HepG2 (cell line): ENCODE results near the gene CD164L2. TPM values are rescaled to one million over a fixed set of nuclear protein-coding genes. Genes with fewer than 3 reads are reported as not detected.

Experiments used
- AHR ChIP-seq: IDR thresholded peaks from 2 replicates; pipeline ENCODE4 v1.6.1; 2018; ENCODE audit warnings: missing genetic modification reagents, missing compliant biosample characterization
- ELF4 ChIP-seq: sonication (generic); formaldehyde crosslinking; IDR thresholded peaks from 2 replicates; pipeline ENCODE4 v1.5.0; 2020; ENCODE audit warnings: missing genetic modification reagents, mild to moderate bottlenecking, moderate library complexity, borderline replicate concordance
- HOXA5 ChIP-seq: sonication (generic); formaldehyde crosslinking; IDR thresholded peaks from 2 replicates; pipeline ENCODE4 v1.4.0; 2020; ENCODE audit warnings: missing genetic modification reagents
- KLF15 ChIP-seq: sonication (generic); formaldehyde crosslinking; IDR thresholded peaks from 2 replicates; pipeline ENCODE4 v1.8.1; 2023; ENCODE audit warnings: borderline replicate concordance, mild to moderate bottlenecking, inconsistent platforms, missing genetic modification reagents, mixed read lengths
- MBNL3 ChIP-seq: fragments of 250-450 bp; sonication (Bioruptor Pico); conservative IDR thresholded peaks from 2 replicates; pipeline ENCODE4 v1.8.0; 2022; ENCODE audit warnings: mild to moderate bottlenecking, inconsistent platforms
- PHB2 ChIP-seq: fragments of 450-650 bp; IDR thresholded peaks from 2 replicates; pipeline ENCODE4 v1.6.1; 2018; ENCODE audit not compliant: partially characterized antibody
- SMARCE1 ChIP-seq: fragments of 450-650 bp; IDR thresholded peaks from 2 replicates; pipeline ENCODE4 v1.6.1; 2017; ENCODE audit warnings: borderline replicate concordance
- SMC3 ChIP-seq: IDR thresholded peaks from 2 replicates; pipeline ENCODE4 v1.6.1; 2011; ENCODE audit warnings: low read length, improper control_type of control experiment
- STAG1 ChIP-seq: sonication (generic); formaldehyde crosslinking; IDR thresholded peaks from 2 replicates; pipeline ENCODE4 v1.4.0; 2020; ENCODE audit warnings: missing genetic modification reagents
- STAT5B ChIP-seq: sonication (generic); formaldehyde crosslinking; IDR thresholded peaks from 2 replicates; pipeline ENCODE4 v1.4.0; 2020; ENCODE audit warnings: missing genetic modification reagents
- ZBTB3 ChIP-seq: sonication (generic); formaldehyde crosslinking; IDR thresholded peaks from 2 replicates; pipeline ENCODE4 v1.4.0; 2020; ENCODE audit warnings: low read depth, mild to moderate bottlenecking, moderate library complexity, missing genetic modification reagents, borderline replicate concordance
- ZNF143 ChIP-seq: sonication (generic); formaldehyde crosslinking; IDR thresholded peaks from 2 replicates; pipeline ENCODE4 v1.4.0; 2020; ENCODE audit warnings: missing genetic modification reagents
- ZNF282 ChIP-seq: fragments of 450-650 bp; IDR thresholded peaks from 2 replicates; pipeline ENCODE4 v1.6.1; 2018; ENCODE audit not compliant: partially characterized antibody
- ZNF292 ChIP-seq: sonication (generic); formaldehyde crosslinking; IDR thresholded peaks from 2 replicates; pipeline ENCODE4 v1.8.1; 2022; ENCODE audit warnings: mild to moderate bottlenecking, low read depth, missing genetic modification reagents, borderline replicate concordance
- ZNF556 ChIP-seq: sonication (generic); formaldehyde crosslinking; IDR thresholded peaks from 2 replicates; pipeline ENCODE4 v1.4.0; 2020; ENCODE audit warnings: mild to moderate bottlenecking, missing genetic modification reagents, borderline replicate concordance
- ZNF607 ChIP-seq: sonication (generic); formaldehyde crosslinking; IDR thresholded peaks from 2 replicates; pipeline ENCODE4 v1.5.1; 2020; ENCODE audit warnings: missing genetic modification reagents, mild to moderate bottlenecking, borderline replicate concordance
- ZNF616 ChIP-seq: sonication (generic); formaldehyde crosslinking; IDR thresholded peaks from 2 replicates; pipeline ENCODE4 v1.5.0; 2020; ENCODE audit warnings: low read depth, mild to moderate bottlenecking, missing genetic modification reagents
- ZNF891 ChIP-seq: sonication (generic); formaldehyde crosslinking; IDR thresholded peaks from 2 replicates; pipeline ENCODE4 v1.5.0; 2020; ENCODE audit warnings: mild to moderate bottlenecking, missing genetic modification reagents
- polyA plus RNA-seq, 8 experiments: library from polyadenylated mRNA; depleted of rRNA in 3 of 8; stranded (reverse) in 7 of 8; unstranded in 1 of 8; fragments of >200 nt; fragmentation: Illumina TruSeq in 4 of 8; extraction: Trizol in 4 of 8; gene quantifications; 2 replicates each; pipeline versions ENCODE4 v1.2.1 to v1.2.3, GENCODE V29; 2011 to 2016; ENCODE audit warnings: low read depth in 4 of 8, missing spikeins in 1 of 8, mixed read lengths in 1 of 8; ENCODE audit not compliant: insufficient read depth in 1 of 8
- total RNA-seq, 5 experiments: library from RNA; depleted of rRNA; stranded (reverse); fragments of >200 nt; fragmentation: Illumina TruSeq; extraction: Trizol; gene quantifications; 2 replicates each; pipeline ENCODE4 v1.2.3, GENCODE V29; 2016; ENCODE audit warnings: low read depth in 1 of 5
- TF ChIP-seq, protein P1 (sequence below): sonication (generic); formaldehyde crosslinking; conservative IDR thresholded peaks from 2 replicates; pipeline ENCODE4 v1.4.0; 2020; ENCODE audit warnings: missing genetic modification reagents
- TF ChIP-seq, protein P2 (sequence below): sonication (generic); formaldehyde crosslinking; IDR thresholded peaks from 2 replicates; pipeline ENCODE4 v1.5.0; 2020; ENCODE audit warnings: mild to moderate bottlenecking, missing genetic modification reagents, moderate library complexity
- TF ChIP-seq, protein P3 (sequence below): sonication (generic); formaldehyde crosslinking; IDR thresholded peaks from 2 replicates; pipeline ENCODE4 v1.8.1; 2022; ENCODE audit warnings: mild to moderate bottlenecking, missing genetic modification reagents
- TF ChIP-seq, protein P4 (sequence below): sonication (generic); formaldehyde crosslinking; IDR thresholded peaks from 2 replicates; pipeline ENCODE4 v1.5.1; 2020; ENCODE audit warnings: mild to moderate bottlenecking, missing genetic modification reagents, borderline replicate concordance

Gene CD164L2
- total and polyA plus RNA-seq, 2 of the 13 experiments (the other 11 are each of a cell fraction or from before 2014, with no cell fraction given) = not detected

DNA sequence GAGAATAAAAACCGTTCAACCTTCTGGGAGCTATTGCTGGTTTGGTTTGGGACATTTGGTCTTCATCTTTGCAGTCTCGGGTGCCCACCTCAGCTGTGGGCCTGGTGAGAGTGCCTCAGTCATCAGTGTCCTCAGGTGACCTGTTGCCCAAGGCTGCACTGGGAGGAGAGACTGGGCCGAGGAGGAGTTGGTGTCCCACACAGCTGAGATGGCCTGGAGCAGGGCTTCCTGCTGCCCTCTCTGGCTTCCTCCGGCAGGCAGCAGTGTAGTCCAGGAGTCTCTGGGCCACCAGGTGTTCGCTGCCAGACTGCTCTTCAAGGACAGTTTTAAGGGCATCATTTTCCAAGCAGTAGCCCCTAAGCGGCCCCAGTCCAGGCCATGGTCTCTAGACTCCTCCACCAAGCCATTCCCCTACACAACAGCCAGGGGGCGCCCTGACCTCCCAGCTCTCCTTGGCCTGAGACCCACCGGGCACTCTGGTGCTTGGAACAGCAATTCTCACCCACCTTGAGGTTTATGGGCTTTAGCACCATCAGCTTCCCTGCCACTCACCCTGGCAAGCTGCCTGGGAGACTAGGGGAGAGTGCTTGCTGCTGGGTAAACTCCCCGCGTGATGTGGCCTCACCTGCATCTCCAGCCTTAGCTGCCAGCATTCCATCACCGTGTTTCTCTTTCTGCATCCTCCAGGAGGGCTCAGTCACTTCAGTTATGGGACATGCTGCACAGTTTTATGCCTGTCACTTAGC, 50.4 kb downstream of the CD164L2 start (continued):
- TF ChIP-seq ZNF556 (CRISPR knock-in tag) (no peak), ZNF891 (CRISPR knock-in tag) (no peak), ELF4 (no peak), PHB2 (no peak), ZNF282 (no peak), MBNL3 (CRISPR knock-in tag) (no peak), STAT5B (CRISPR knock-in tag) (no peak), ZNF616 (CRISPR knock-in tag) (no peak), ZNF607 (CRISPR knock-in tag) (no peak), KLF15 (CRISPR knock-in tag) (no peak), HOXA5 (no peak), ZNF143 (CRISPR knock-in tag) (no peak), STAG1 (peak; percentile 41), AHR (no peak), ZBTB3 (CRISPR knock-in tag) (no peak), ZNF292 (no peak), SMC3 (peak; percentile 20; the same call in 1 of the 2 replicates), SMARCE1 (no peak)
- TF ChIP-seq, protein P1, sequence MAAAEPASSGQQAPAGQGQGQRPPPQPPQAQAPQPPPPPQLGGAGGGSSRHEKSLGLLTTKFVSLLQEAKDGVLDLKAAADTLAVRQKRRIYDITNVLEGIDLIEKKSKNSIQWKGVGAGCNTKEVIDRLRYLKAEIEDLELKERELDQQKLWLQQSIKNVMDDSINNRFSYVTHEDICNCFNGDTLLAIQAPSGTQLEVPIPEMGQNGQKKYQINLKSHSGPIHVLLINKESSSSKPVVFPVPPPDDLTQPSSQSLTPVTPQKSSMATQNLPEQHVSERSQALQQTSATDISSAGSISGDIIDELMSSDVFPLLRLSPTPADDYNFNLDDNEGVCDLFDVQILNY (CRISPR knock-in tag) = no peak
- TF ChIP-seq, protein P2, sequence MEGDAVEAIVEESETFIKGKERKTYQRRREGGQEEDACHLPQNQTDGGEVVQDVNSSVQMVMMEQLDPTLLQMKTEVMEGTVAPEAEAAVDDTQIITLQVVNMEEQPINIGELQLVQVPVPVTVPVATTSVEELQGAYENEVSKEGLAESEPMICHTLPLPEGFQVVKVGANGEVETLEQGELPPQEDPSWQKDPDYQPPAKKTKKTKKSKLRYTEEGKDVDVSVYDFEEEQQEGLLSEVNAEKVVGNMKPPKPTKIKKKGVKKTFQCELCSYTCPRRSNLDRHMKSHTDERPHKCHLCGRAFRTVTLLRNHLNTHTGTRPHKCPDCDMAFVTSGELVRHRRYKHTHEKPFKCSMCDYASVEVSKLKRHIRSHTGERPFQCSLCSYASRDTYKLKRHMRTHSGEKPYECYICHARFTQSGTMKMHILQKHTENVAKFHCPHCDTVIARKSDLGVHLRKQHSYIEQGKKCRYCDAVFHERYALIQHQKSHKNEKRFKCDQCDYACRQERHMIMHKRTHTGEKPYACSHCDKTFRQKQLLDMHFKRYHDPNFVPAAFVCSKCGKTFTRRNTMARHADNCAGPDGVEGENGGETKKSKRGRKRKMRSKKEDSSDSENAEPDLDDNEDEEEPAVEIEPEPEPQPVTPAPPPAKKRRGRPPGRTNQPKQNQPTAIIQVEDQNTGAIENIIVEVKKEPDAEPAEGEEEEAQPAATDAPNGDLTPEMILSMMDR (CRISPR knock-in tag) = peak; percentile 87
- TF ChIP-seq, protein P3, sequence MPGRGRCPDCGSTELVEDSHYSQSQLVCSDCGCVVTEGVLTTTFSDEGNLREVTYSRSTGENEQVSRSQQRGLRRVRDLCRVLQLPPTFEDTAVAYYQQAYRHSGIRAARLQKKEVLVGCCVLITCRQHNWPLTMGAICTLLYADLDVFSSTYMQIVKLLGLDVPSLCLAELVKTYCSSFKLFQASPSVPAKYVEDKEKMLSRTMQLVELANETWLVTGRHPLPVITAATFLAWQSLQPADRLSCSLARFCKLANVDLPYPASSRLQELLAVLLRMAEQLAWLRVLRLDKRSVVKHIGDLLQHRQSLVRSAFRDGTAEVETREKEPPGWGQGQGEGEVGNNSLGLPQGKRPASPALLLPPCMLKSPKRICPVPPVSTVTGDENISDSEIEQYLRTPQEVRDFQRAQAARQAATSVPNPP (CRISPR knock-in tag) = no peak
- TF ChIP-seq, protein P4, sequence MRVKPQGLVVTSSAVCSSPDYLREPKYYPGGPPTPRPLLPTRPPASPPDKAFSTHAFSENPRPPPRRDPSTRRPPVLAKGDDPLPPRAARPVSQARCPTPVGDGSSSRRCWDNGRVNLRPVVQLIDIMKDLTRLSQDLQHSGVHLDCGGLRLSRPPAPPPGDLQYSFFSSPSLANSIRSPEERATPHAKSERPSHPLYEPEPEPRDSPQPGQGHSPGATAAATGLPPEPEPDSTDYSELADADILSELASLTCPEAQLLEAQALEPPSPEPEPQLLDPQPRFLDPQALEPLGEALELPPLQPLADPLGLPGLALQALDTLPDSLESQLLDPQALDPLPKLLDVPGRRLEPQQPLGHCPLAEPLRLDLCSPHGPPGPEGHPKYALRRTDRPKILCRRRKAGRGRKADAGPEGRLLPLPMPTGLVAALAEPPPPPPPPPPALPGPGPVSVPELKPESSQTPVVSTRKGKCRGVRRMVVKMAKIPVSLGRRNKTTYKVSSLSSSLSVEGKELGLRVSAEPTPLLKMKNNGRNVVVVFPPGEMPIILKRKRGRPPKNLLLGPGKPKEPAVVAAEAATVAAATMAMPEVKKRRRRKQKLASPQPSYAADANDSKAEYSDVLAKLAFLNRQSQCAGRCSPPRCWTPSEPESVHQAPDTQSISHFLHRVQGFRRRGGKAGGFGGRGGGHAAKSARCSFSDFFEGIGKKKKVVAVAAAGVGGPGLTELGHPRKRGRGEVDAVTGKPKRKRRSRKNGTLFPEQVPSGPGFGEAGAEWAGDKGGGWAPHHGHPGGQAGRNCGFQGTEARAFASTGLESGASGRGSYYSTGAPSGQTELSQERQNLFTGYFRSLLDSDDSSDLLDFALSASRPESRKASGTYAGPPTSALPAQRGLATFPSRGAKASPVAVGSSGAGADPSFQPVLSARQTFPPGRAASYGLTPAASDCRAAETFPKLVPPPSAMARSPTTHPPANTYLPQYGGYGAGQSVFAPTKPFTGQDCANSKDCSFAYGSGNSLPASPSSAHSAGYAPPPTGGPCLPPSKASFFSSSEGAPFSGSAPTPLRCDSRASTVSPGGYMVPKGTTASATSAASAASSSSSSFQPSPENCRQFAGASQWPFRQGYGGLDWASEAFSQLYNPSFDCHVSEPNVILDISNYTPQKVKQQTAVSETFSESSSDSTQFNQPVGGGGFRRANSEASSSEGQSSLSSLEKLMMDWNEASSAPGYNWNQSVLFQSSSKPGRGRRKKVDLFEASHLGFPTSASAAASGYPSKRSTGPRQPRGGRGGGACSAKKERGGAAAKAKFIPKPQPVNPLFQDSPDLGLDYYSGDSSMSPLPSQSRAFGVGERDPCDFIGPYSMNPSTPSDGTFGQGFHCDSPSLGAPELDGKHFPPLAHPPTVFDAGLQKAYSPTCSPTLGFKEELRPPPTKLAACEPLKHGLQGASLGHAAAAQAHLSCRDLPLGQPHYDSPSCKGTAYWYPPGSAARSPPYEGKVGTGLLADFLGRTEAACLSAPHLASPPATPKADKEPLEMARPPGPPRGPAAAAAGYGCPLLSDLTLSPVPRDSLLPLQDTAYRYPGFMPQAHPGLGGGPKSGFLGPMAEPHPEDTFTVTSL (CRISPR knock-in tag) = no peak
